ENCODE data around the gene EXOC7.

GRCh38 chr17:76103274-76104139 is at the start of gene EXOC7:
- no peak for TF ChIP-seq CTCF (IDR thresholded peaks at IDR 0.05)
- TF ChIP-seq POLR2AphosphoS5 (IDR thresholded peaks at IDR 0.05; ENCODE audit: insufficient read depth in 1 of 2, low read depth in 1 of 2): peak; percentile 88 to 97
- TF ChIP-seq POLR2A (IDR thresholded peaks at IDR 0.05): peak in 1 of 2 donors; percentile 37

All from vagina (tissue), 2 donors.